Measurements from ENCODE around the gene CCDC159. TPM values are rescaled to one million over a fixed set of nuclear protein-coding genes. Genes with fewer than 3 reads are reported as not detected.

CCDC159 gene
- total RNA-seq, 2 donors from 2014 or later: 15.1 to 21.8 TPM

- Histone ChIP-seq H3K4me3 (peak overlapping the region; percentile 74), H3K4me1 (ENCODE audit: control insufficient read depth in 1 of 2, low read depth in 2 of 2) (peaks cover 16 to 41% of the 10 kb centered on the region in 2 donors)
Observed at GRCh38 chr19:11373885-11374432, 27.6 kb downstream of the CCDC159 start.

GRCh38 chr19:11374433-11375142, 28.3 kb downstream of the CCDC159 start, which contains the start of gene SWSAP1:
SWSAP1 (plus strand) TSS chr19:11374666; CDS start chr19:11374681, 15 bp downstream.
- Histone ChIP-seq H3K4me3 (peak within 1 kb of the TSS; percentile 74), H3K4me1 (ENCODE audit: control insufficient read depth in 1 of 2, low read depth in 2 of 2) (peaks cover 16 to 45% of the 10 kb centered on the region in 2 donors), H3K27me3 (replicated peaks; ENCODE audit: insufficient read depth) (no peaks in the 10 kb centered on the region), H3K27ac (peak within 1 kb of the TSS; percentile 92 to 95), H3K9me3 (no peaks in the 10 kb centered on the region), H3K36me3 (no peaks in the 10 kb centered on the region)
- no peak for TF ChIP-seq CTCF (IDR thresholded peaks at IDR 0.05)
- ATAC-seq (ENCODE audit: insufficient number of reproducible peaks, low FRiP score, low read depth): peak; percentile 94
- peak; percentile 97 for DNase-seq (ENCODE audit: low spot score)

More at GRCh38 chr19:11373885-11374432, 27.6 kb downstream of the CCDC159 start:
- no peak for DNase-seq (ENCODE audit: low spot score)
- no peak for TF ChIP-seq CTCF (IDR thresholded peaks at IDR 0.05)
- peak overlapping the region; percentile 92 to 95 for H3K27ac ChIP-seq
- no peaks in the 10 kb centered on the region for H3K9me3 ChIP-seq
- no peaks in the 10 kb centered on the region for H3K36me3 ChIP-seq
- no peak for ATAC-seq (ENCODE audit: insufficient number of reproducible peaks, low FRiP score, low read depth)
- H3K27me3 ChIP-seq (replicated peaks; ENCODE audit: insufficient read depth): no peaks in the 10 kb centered on the region

- Histone ChIP-seq H3K27ac (peak overlapping the region; percentile 91 to 92), H3K9me3 (no peaks in the 10 kb centered on the region), H3K4me3 (peak overlapping the region; percentile 74), H3K36me3 (no peaks in the 10 kb centered on the region), H3K27me3 (replicated peaks; ENCODE audit: insufficient read depth) (no peaks in the 10 kb centered on the region), H3K4me1 (ENCODE audit: control insufficient read depth in 1 of 2, low read depth in 2 of 2) (peaks cover 16 to 53% of the 10 kb centered on the region in 2 donors)
- DNase-seq (ENCODE audit: low spot score): no peak
- no peak for TF ChIP-seq CTCF (IDR thresholded peaks at IDR 0.05)
- ATAC-seq (ENCODE audit: insufficient number of reproducible peaks, low FRiP score, low read depth): peak; percentile 0
Observed at GRCh38 chr19:11375143-11375948, 29.0 kb downstream of the CCDC159 start.

- ATAC-seq (ENCODE audit: insufficient number of reproducible peaks, low FRiP score, low read depth) (no peak), DNase-seq (ENCODE audit: low spot score) (no peak)
- Histone ChIP-seq H3K36me3 (no peaks in the 10 kb centered on the region), H3K4me3 (no peak overlapping the region), H3K27ac (peak overlapping the region; percentile 52 to 58), H3K27me3 (replicated peaks; ENCODE audit: insufficient read depth) (no peaks in the 10 kb centered on the region), H3K4me1 (ENCODE audit: control insufficient read depth in 1 of 2, low read depth in 2 of 2) (peaks cover 16 to 66% of the 10 kb centered on the region in 2 donors), H3K9me3 (no peaks in the 10 kb centered on the region)
- no peak for TF ChIP-seq CTCF (IDR thresholded peaks at IDR 0.05)
Observed at GRCh38 chr19:11377237-11377636, 30.9 kb downstream of the CCDC159 start.

DNA sequence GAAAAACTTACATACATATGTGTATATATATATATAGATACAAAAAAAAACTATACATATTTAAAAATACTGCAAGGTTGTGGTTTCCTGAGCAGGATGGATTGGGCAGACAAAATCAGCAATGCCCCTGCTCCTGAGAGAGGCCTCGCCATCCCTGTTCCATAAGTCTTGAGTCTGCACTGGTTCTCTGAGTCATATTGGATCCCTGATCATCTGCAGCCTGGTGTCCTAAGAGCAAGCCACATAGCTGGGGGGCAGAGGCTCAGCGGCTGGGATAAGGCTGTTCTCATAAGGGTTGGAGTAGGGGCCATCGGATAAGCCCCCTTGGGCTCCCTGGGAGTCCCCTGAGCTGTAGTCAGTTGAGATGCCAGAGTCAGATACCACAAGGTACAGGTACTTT, 31.4 kb downstream of the CCDC159 start:
- H3K36me3 ChIP-seq: no peaks in the 10 kb centered on the region
- peak overlapping the region in 1 of 2 donors; percentile 42 for H3K27ac ChIP-seq
- DNase-seq (ENCODE audit: low spot score): no peak
- no peaks in the 10 kb centered on the region for H3K27me3 ChIP-seq (replicated peaks; ENCODE audit: insufficient read depth)
- H3K4me3 ChIP-seq: no peak overlapping the region
- H3K9me3 ChIP-seq: no peaks in the 10 kb centered on the region
- ATAC-seq (ENCODE audit: insufficient number of reproducible peaks, low FRiP score, low read depth): no peak
- peaks cover 16 to 69% of the 10 kb centered on the region in 2 donors for H3K4me1 ChIP-seq (ENCODE audit: control insufficient read depth in 1 of 2, low read depth in 2 of 2)
- no peak for TF ChIP-seq CTCF (IDR thresholded peaks at IDR 0.05)

All from thoracic aorta (tissue), 2 donors.